OCI-LY1 (cell line): ENCODE data around the gene LAMB3.

Experiments used
- EZH2 ChIP-seq: fragments of 200-600 bp; sonication (generic), shearing (Covaris generic); IDR thresholded peaks from 2 replicates; pipeline ENCODE4 v1.8.0; 2017; ENCODE audit warnings: borderline replicate concordance, mixed run types, mild to moderate bottlenecking, antibody characterized with exemption, low read length, moderate library complexity, mixed read lengths
- TF ChIP-seq, protein P1 (sequence below): fragments of 200-600 bp; sonication (generic), shearing (Covaris generic); IDR thresholded peaks from 2 replicates; pipeline ENCODE4 v1.5.1; 2017; ENCODE audit warnings: mild to moderate bottlenecking, antibody characterized with exemption, low read length, moderate library complexity, mixed read lengths

DNA sequence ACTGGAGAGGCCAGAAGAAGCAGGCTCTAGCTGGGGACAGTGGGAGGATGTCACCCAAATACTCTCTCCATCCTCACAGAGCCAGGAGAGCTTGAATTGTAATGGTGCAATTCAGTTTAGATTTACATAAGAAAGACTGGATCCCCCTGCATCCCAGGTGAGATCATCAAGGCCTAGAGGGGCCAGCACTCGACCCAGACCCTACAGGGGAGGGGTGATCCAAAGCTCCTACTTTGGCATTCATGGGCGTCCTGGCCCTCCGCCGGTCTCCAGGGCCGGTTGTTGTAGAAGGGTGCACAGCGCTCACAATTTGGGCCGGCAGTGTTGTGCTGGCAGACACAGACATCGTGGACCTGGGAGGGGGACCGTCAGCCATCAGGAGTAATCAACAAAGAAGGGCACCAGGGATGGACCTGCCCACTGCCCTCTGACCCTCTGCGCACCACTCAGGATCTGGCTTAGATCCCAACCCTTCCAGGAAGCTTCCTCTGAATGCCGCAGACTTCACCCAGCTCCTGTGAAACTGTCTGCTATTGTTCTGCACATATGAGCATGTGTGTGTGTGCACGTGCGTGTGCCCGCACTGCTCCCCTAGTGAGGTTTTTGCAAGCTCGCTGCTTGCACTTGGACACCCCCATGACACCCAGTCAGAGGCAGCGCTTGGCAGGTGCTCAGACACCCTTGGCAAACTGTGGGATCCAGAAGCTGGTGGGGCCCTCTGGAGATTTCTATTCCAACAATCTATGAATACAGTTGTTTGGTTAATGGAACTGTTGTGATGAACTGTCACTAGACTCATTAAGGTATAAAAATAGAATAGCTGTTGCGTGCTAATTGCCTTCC is 21.6 kb downstream of the LAMB3 start:
- TF ChIP-seq, protein P1, sequence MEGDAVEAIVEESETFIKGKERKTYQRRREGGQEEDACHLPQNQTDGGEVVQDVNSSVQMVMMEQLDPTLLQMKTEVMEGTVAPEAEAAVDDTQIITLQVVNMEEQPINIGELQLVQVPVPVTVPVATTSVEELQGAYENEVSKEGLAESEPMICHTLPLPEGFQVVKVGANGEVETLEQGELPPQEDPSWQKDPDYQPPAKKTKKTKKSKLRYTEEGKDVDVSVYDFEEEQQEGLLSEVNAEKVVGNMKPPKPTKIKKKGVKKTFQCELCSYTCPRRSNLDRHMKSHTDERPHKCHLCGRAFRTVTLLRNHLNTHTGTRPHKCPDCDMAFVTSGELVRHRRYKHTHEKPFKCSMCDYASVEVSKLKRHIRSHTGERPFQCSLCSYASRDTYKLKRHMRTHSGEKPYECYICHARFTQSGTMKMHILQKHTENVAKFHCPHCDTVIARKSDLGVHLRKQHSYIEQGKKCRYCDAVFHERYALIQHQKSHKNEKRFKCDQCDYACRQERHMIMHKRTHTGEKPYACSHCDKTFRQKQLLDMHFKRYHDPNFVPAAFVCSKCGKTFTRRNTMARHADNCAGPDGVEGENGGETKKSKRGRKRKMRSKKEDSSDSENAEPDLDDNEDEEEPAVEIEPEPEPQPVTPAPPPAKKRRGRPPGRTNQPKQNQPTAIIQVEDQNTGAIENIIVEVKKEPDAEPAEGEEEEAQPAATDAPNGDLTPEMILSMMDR = no peak
- TF ChIP-seq EZH2 = no peak
